ENCODE results near the gene L3MBTL4.
"Not testable (repeated sequence)": the region's sequence is repeated elsewhere in the genome, so short reads cannot be mapped to it uniquely, and the experiment has no call there.

L3MBTL4 gene

GRCh38 chr18:6423289-6423688, 8.6 kb upstream of the L3MBTL4 start:
- no peak overlapping the region for H3K4me3 ChIP-seq (ENCODE audit: low read depth, low read length)
- no peak for DNase-seq (ENCODE audit: low read depth)
- TF ChIP-seq CTCF (IDR thresholded peaks at IDR 0.05; ENCODE audit: control insufficient read depth, extremely low read depth, insufficient read depth), result no peak

- no peak for DNase-seq (ENCODE audit: low read depth)
- TF ChIP-seq CTCF (IDR thresholded peaks at IDR 0.05; ENCODE audit: control insufficient read depth, extremely low read depth, insufficient read depth), result no peak
- peak overlapping the region; percentile 11 for H3K4me3 ChIP-seq (ENCODE audit: low read depth, low read length)
These were observed 491 bp downstream of the L3MBTL4 start for GRCh38 chr18:6414118-6414722.

GRCh38 chr18:6413579-6414117, 1.1 kb downstream of the L3MBTL4 start:
- no peak for DNase-seq (ENCODE audit: low read depth)
- H3K4me3 ChIP-seq (ENCODE audit: low read depth, low read length), result no peak overlapping the region
- no peak for TF ChIP-seq CTCF (IDR thresholded peaks at IDR 0.05; ENCODE audit: control insufficient read depth, extremely low read depth, insufficient read depth)

GRCh38 chr18:6412933-6413472, 1.7 kb downstream of the L3MBTL4 start:
- TF ChIP-seq CTCF (IDR thresholded peaks at IDR 0.05; ENCODE audit: control insufficient read depth, extremely low read depth, insufficient read depth), result no peak
- DNase-seq (ENCODE audit: low read depth), result no peak
- H3K4me3 ChIP-seq (ENCODE audit: low read depth, low read length), result no peak overlapping the region

GRCh38 chr18:6411382-6411781, 3.3 kb downstream of the L3MBTL4 start:
- TF ChIP-seq CTCF (IDR thresholded peaks at IDR 0.05; ENCODE audit: control insufficient read depth, extremely low read depth, insufficient read depth), result no peak
- DNase-seq (ENCODE audit: low read depth), result no peak
- no peak overlapping the region for H3K4me3 ChIP-seq (ENCODE audit: low read depth, low read length)

GRCh38 chr18:6409933-6410332, 4.8 kb downstream of the L3MBTL4 start:
- no peak for DNase-seq (ENCODE audit: low read depth)
- TF ChIP-seq CTCF (IDR thresholded peaks at IDR 0.05; ENCODE audit: control insufficient read depth, extremely low read depth, insufficient read depth), result no peak
- H3K4me3 ChIP-seq (ENCODE audit: low read depth, low read length), result no peak overlapping the region

- DNase-seq (ENCODE audit: low read depth); H3K4me3 ChIP-seq (ENCODE audit: low read depth, low read length): not testable (repeated sequence)
These were observed 6.2 kb downstream of the L3MBTL4 start for GRCh38 chr18:6408543-6408942.
